Measurements from ENCODE around the gene PUSL1.

Gene PUSL1

DNA sequence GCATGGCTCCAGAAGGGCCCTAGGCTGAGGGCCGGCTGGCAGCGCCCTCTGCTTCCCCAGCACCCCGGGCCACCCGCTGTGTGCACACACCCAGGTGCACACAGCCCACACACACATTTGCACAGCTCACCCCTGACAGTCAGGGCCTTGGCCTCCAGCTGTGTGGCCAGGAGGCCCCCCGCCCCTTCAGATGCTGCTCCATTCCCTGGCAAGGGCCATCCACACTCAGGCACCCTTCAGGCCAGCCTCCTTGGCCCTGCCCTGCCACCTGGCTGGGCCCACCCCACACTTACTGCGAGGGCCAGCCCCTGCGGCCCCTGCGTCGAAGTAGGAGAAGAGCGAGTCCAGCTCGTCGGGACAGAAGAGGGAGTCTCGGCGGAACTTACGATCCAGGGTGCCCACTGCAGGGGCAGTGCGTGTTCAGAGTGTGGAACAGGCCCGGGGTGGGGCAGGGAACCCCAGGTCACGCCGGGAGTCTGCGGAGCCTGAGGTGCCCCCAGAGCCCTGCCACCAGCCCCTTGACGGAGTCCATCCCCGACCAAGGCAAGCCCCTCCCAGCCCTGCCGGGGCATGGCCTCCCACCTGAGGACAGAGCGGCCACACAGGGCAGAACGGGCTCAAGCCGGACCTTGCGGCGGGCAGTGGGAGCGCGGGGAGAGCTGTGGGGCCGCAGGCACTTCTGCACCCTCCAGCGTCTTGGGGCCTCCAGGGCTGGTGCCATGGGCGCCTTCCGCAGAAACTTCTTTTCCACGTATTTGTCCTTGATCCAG is 13.1 kb upstream of the PUSL1 start:
- DNase-seq = no peak

DNA sequence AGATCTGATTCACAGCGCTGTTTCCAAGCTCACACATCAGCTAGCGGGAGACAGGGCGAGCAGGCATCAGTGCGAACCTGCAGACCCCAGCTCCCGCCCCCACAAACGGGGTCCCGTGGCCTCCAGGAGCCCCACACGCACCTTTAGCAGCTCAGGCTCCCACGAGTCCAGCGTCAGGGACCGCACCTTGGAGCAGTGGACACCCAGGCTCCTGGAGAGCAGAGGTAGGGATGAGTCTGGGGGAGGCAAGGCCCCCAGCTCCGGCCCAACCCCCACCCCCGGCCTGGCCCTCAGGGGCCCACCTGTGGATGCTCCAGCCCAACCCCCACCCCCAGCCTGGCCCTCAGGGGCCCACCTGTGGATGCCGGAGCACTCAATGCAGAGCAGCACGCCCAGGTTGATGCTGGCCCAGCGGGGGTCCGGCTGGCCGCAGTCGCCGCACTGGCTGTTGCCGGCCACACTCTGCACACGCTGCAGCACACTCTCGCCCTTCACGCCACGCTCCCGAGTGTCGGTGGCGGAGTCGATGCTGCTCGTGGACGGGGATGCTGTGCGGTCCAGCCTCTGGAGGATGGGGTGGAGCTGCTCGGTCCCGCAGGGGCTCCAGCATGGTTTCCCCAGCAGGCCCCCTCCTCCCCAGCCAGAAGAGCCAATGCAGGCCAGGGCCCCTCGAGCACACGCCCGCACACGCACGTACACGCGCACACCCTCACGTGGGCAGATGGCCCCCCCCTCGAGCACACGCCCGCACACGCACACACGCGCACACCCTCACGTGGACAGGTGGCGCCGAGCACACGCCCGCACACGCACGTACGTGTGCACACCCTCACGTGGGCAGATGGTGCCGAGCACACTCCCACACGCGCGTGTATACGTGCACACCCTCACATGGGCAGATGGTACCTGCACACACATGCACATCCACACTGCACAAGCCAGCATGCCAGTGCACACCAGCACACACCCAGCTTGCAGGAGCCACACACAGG is 12.0 kb upstream of the PUSL1 start:
- no peak for DNase-seq

DNA sequence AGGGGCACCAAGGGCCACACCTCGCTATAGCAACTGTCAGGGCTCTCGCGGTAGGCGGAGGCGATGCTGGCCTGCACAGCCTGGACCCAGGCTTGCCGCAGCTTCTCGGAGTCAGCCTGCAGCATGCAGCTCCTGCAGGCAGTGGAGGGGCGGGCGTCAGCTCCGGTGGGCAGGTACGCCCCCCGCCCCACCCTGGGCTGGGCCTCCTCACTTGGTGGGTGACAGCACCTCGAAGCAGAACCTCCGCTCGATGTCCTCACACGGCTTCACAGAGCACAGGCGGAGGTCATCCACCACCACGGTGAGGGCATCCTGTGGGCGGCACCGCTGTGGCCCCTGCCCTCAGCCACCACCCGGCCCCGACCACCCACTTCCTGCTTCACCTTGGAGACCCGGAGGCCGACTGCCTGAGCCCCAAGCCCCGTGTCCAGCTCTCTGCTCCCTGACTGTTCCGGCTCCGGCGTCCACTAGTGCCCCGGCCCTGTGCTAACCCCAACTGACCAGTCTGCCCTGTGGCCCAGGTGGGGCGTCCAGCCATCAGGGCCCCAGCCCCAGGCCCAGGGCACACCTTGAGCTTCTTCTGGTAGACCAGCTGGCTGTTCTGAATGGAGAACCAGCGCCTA is 10.5 kb upstream of the PUSL1 start:
- no peak for DNase-seq

DNA sequence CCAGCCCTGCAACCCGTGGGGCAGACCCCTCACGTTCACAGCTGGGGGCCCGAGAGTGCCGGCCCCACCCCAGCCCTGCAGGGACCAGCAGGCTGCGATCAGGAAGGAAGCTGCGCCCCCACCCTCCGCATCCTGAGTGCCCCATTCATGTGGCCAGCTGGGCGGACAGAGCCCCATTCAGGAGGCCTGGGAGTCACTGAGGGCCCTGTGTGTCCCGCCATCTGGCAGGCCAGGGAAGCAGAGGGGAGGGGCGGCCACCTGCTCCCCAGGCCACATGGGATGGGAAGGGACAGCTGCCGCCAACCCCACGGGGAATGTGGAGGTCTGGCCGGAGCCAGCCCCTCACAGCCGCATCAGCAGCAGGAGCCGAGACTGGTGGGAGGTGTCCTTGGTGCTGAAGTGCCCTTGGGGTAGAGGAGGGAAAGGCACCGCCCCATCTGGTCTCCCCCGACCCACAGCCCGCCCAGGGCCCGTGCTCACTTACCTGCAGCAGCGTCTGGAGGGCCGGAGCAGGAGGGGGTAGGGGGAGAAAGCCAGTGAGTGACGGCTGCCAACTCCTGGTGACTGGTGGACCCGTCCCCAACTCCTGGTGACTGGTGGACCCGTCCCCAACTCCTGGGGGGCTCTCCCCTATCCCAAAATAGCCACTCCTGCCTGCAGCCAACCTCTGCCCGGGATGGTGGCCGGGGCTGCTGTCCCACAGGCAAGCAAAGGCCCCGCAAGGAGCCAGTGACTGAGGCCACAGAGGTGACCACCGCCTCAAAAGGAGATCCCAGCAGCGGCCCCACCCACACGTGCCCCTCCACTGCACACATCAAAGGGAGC is 9.3 kb upstream of the PUSL1 start:
- no peak for DNase-seq

DNA sequence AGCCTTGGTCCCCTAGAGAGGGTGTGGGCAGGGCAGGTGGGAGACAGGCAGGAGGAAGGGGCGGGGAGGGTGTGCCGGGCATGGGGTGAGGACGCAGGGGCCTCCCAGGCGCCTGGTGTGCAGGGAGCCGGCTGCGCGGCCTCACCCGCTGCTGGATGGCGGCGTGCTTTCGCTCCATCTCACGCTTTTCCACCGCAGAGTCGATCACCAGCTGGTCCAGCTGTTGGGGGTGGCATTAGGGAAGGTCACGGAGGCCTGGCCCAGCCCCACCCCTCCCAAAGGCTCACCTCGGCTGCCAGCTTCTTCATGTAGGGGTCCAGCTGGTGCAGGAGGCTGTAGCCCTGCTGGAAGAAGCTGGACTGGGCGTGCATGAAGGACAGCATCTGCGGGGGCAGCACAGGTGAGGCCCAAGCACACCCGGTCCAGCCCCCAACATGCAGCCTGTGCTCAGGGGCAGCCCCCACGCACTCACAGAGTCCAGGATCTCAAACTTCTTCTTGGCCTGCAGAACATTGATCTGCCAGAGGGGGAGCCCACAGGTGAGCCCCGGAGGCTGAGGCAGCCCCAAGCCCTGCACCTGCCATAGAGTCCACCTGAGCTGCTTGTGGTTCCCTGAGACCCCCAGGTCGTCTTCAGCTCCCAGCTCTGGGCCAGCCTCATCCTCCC is 8.6 kb upstream of the PUSL1 start:
- DNase-seq = no peak

DNA sequence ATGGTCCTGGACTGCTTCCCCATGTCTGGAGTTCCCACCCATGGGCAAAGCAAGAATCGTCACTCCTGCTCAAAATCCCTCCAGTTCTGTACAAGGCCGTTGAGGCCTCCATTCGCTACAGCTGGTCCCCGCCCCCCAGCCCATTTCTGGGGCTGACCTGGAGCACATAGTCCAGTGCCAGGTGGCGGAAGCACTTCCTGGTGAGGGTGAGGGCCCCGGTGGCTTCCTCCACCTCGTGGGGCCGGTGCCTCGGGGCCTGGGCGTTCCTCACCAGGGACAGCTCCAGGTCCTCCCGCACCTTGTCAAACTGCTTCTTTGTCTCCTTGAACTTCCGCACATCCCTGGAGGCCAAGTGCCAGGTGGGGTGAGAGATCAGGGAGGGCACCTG is 8.1 kb upstream of the PUSL1 start:
- DNase-seq = no peak

DNA sequence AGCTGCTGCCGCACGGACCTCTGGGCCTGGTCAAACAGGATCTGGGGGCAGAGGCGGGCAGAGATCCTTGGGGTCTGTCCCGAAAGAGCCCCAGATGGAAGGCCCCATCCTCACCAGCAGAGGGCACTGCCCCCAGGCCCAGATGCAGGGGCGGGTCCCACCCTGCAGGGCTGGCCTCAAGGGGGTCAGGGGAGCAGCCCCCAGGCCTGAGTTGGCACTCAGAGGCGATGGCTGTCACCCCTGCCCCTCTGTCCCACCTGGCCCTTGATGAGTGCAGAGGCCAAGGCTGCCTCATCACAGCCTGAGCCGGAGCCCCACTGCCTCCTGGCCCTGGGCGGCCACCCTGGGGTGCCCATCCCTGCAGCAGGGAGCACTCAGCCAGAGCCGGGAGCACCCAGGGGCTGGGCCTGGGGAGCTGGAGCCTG is 6.4 kb upstream of the PUSL1 start:
- peak in 1 of 4 experiments; percentile 40 for DNase-seq

DNA sequence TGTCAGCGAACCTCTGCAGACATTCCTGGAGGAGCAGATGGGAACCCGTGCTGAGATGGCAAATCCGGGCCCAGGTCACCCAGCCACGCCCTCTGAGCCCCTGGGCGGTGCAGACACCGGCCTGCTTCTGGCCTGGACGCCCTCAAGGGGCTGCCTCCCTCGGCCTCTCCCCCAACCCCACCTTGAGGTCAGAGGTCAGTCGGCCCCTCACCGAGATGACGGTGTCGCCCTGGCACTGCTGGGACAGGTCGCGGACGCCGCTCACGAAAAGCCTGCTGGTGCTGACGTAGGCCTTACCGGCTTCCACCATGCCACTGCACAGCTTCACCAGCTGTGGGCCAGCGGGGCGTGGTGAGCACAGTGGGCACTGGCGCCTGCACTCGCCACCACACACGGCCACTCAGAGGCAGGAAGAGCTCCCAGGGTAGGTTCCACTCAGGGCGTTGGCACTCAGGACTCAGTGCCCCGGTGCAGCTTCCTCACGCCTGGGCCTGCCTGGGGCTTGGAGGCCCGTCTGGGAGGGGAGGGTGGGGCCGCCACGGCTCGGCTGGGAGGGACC is 5.4 kb upstream of the PUSL1 start:
- DNase-seq = no peak

DNA sequence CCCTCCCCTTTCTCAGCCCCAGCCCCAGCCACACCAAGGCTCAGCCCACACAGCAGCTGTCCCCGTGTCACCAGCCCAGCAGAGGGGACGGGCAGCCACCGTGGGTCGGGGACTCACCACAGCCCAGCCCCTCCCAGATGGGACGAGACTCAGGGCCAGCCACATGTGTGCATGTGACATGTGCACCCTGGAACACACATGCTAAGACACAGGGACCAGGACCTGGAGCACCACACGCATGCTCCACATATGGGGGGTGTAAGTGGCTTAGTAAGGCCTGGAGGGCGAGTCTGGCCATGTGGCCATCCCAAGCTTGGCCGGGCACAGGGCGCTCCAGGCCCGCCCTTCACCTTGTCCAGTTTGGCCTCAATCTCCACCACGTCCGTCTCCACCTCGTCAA is 4.7 kb upstream of the PUSL1 start:
- no peak for DNase-seq

DNA sequence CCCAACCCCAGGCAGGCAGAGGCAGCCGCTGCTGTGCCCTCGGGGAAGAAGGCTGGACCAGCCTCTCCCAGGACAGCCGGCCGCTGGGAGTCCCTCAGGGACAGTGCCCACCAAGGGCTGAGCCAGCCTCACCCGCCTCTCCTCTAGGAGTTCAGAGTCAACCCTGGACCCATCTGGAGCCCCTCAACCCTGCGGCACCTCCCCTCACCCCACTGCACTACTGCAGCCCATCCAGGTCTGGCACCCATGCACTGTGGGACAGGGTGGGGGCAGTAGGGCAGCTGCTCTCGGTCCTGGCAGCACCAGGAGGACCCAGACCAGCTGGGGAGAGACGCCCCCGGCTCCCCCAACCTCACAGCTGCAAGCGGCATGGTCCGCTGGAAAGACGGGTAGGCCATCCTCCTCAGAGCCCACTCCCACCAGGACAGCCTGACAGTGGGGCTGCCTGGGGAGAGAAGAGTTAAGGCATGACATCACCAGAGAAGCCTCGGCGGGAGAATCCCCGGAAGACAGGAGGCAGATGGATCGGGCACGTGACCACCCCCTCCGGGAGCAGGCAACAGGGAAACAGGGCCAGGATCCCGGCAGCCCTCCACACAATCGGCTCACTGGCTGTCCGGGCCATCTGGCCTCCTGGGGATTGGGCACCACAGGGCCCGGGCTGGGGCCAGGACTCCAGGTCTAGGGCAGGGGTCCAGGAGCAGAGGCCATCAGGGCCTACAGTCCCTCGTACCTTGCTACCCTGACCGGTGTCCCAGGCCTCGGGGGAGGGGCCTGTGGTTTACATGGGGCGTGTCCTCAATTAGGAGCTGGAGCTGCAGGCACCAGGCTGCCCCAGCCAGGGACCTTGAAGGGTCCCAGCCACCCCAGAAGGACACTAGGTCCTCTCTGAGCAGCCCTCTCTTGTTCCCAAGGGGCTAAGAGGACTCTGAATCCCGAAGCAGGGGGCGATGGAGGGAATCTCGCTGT is 3.8 kb upstream of the PUSL1 start:
- DNase-seq = peak; percentile 36 to 70 (median 57)

DNA sequence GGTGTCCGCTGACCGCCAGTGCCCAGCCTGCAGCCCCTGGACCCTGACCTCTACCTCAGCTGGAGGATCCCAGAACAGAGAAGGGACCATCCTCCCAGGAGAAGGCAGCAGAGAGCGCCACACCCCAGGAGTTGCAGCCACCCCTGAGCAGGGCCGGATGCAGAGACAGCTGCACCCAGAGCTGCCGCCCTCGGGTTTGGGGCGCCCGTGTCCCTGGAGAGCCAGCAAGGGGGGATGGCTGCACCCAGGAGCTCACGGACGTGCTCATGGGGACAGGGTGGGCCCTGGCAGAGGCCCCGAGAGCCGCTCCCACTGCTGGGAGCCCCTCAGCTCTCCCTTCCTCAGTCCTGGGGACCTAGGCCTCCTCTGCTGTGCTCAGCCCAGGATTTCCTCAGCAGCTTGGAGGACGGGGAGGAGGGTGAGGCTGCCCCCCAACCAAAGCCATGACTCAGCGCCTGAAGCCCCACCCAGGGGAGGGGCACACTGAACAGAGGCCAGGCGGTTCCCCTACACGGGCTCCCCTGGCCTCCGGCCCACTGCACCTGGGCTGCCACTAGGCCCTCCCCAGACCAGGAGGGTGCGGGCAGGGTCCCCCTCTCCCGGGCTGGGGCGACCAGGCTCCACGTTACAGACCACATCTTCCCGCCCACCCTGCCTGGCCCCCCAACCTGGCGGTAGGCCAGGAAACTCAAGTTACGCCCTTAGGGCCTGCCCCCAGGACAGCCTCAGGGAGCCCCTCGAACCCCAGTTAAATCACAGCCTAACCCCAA is 2.9 kb upstream of the PUSL1 start:
- DNase-seq = peak; percentile 45 to 75 (median 67)

DNA sequence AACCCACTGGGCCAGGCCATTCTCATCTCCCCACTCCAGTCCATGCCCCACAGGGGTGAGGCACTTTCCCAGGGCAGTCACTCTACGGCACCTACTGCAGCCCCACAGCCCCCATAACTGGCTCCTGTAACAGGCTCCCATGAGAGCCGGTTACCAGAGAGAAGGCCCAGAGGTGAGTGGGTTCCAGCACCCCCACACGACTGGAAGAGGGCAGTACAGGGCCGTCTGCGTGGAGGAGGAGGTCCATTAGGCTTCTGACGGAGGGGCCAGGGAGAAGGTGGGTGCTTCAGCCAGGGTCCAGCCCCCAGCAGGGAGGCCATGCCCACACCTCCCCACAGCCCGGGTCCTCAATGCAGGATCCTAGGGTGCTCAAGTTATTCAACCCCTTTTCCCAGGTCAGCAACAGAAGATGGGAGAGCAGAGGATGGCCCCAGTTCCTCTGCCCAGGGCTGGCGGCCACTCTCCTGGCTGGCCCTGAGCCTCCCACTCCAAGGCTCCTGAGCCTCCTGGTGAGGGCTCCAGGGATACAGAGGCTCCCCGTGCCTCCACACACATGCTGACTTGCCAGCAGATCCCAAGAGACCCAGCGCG is 2.2 kb upstream of the PUSL1 start:
- peak in 2 of 4 experiments; percentile 31 to 39 for DNase-seq

DNA sequence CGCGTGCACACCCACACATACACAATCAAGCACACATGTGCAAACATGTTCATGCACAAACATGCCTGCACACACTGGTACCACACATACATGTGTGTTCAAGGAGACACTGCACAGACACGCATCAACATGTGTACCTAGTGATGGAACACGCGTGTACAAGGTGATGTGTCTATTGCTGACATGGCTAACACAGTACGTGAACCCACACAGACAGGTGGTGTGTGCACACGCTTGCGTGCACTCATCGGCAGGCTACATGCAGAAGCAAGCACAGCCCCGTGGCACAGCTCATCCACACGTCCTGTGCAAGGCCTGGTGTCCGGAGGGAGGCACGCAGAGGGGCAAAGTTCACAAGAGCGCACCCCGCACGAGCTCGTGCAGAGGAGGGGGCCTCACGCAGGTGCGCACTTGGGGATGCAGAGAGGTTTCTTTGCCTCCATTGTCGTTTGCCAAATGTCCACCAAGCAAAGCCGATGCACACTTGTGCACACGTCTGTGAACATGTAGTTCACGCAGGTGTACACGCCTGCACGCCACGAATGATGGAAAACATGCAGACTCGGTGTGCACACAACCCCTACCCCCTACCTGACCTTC is 1.6 kb upstream of the PUSL1 start:
- no peak for DNase-seq

DNA sequence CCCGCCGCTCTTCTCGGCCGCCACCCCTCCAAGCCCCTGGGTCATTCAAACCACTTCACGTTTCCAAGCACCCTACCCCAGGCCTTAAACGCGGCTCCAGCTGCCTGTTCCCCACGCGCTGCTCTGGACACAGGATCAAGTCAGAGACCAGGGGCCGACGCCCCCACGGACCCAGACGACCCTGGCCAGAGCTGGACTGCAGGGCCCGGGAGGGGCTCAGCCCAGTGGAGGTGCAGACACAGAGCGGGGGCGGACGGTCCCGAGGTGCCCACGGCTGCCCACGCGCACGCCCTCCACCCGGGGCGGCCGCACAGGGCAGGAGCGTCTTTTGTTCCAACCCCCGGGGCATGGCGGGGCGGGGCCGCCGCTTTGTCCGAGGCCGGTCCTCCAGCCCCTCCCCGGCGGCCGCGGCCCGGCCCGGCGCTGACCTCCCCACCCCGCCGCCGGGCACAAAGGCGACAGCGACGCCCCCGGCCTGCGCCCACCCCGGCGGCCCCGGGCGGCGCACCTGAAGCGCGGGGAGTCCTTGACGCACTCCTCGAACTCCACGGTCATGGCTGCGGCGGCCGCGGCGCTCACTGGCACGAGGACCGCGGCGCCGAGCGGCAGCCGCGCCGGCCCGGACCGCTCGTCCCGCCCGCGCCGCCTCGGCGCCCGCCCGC is 1.0 kb upstream of the PUSL1 start:
- peak; percentile 14 to 77 (median 45) for DNase-seq

DNA sequence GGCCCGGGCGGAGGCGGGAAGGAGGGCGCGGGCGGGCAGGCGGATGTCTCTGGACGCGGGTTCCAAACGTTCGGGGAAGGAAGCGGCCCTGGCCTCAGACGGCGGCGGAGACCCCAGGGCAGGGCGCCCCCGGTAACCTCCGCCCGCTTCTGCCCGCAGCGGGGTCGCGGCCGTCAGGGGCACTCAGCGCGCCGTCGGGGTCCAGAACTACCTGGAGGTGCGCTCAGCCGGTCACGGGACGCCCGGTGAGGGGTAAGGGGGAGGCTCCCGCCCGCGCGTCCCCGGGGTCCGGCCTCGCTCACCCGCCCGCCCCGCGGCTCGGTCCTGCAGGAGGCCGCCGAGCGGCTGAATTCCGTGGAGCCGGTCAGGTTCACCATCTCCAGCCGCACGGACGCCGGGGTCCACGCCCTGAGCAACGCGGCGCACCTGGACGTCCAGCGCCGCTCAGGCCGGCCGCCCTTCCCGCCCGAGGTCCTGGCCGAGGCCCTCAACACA is 406 bp downstream of the PUSL1 start:
- peak in 2 of 4 experiments; percentile 16 to 25 for DNase-seq

DNA sequence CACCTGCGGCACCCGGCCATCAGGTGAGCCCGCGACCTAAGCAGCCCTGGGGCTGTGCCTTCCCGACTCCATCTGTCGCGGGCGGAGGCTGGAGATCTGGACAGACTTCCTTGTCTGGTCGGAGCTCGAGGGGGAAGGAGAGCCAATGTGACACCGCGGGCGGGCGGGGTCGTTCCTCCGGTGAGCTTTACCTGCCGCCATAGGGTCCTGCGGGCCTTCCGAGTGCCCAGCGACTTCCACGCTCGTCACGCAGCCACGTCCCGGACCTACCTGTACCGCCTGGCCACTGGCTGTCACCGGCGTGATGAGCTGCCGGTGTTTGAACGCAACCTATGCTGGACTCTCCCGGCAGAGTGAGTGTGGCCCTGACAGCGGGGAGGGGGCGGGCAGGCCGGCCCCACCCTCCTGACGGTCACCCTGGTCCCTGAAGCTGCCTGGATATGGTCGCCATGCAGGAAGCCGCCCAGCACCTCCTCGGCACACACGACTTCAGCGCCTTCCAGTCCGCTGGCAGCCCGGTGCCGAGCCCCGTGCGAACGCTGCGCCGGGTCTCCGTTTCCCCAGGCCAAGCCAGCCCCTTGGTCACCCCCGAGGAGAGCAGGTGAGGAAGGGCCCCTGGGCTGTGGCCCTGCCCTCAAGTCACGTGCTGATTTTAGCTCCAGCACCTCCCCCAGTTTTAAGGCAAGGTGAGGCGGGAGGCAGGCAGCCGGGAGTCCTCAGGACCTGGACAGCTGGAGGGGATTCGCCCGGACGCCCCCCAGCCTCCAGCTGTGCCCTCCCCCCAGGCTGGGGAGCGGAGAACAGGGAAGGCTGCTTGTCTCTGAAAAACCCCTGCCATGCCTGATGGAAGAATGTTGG is 1.1 kb downstream of the PUSL1 start:
- peak in 3 of 4 experiments; percentile 36 to 48 (median 41) for DNase-seq

DNA sequence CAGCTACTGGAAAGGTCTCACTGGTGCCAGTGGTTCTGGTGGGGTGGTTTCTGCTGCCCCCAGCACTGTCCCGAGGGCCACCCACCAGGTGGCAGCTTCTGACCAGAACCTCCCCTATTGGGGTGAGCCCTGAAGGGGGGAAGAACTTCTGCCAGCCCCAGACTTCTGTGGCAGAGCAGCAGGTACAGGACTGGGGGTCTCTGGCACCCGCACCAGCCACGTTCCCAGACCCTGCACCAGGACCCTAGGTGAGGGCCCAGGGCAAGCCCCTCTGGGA is 1.6 kb downstream of the PUSL1 start:
- DNase-seq = no peak

Data from suppressor macrophage (primary cell).